GM11168 (cell line): ENCODE measurements around the gene RAB9A.
"Not testable (repeated sequence)": the region's sequence is repeated elsewhere in the genome, so short reads cannot be mapped to it uniquely, and the experiment has no call there.

Experiments used
- in situ Hi-C: fragments of 300-500 bp; cut with MboI; formaldehyde crosslinking; loops from one replicate; pipeline ENCODE4 v1.12.0; 2022; ENCODE audit warnings: low sequenced_read_pairs; ENCODE audit not compliant: unreplicated experiment

RAB9A gene

DNA sequence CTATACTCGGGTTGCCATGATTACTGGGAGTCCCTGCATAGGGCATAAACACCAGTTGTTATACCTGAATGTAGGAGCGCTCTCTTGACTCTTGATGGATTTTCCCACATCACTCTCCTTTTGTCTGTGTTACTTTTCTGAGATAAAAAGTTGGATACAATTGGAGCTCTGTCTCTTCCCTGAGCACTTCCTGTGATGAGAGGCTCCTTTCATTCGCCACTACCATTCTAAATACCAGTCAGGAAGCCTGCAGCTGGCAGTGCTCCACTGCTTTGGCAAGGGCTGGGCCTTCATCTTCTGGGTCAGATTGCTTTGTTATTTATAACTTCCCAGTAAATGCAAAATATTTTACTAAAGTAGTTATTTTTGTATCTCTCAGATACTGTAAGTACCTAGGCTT lies 22.1 kb upstream of the RAB9A start:
- in situ Hi-C loops: loop anchor here (10.0 kb wide), 1 partner anchor 368 kb away; no protein-coding TSS in a partner anchor

DNA sequence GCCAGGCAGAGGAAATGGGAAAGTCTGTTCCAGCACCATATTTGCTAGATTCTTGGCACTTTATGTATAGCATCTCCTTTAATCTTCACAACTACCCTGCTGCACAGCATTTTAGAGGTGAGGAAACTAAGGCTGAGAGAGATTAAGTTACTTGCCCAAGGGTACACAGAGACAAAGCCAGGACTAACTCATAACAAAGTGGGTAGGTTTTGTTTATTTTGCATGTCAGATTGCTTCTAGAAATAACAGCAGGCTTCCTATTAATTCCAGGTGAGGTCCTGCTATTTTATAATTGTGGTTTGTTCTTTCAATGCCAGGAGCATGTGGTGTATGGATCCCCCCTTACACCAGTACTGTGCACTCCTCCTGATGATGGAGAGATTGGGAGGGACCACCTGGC lies 21.0 kb upstream of the RAB9A start:
- in situ Hi-C loops: loop anchor here (10.0 kb wide), 1 partner anchor 367 kb away; no protein-coding TSS in a partner anchor

GRCh38 chrX:13669246-13669737 lies 19.6 kb upstream of the RAB9A start:
- in situ Hi-C loops: loop anchor here (10.0 kb wide), 1 partner anchor 366 kb away; no protein-coding TSS in a partner anchor

DNA sequence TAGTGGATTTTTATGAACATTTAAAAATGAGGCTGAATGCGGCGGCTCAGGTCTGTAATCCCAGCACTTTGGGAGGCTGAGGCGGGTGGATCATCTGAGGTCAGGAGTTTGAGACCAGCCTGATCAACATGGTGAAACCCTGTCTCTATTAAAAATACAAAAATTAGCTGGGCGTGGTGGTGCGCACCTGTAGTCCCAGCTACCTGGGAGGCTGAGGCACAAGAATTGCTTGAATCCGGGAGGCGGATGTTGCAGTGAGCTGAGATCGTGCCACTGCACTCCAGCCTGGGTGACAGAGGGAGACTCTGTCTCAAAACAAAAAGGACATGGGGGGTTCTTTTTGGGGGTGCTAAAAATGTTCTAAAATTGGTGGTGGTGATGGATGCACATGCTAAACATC lies 19.2 kb upstream of the RAB9A start:
- in situ Hi-C loops: loop anchor here (10.0 kb wide), 1 partner anchor 365 kb away; no protein-coding TSS in a partner anchor

DNA sequence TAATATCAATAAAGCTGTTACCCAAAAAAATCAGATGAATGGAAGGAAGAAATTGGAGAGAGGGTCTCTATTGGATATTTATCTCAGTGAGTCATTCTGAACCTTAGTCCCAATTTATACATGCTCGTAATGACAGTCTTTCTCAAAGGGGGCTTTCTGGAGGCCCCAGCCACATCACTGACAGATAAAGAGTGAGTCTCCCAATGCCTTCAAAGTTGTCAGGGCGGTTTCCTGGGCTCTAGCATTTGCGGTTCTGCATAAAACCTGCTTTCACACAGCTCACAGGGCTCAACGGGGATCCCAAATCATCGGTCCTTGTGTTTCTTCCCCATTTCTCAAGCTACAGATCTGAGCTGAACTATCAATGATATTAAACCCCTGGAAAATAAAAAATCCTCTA lies 18.7 kb upstream of the RAB9A start:
- in situ Hi-C loops: no loop called here

GRCh38 chrX:13673016-13673415 lies 15.9 kb upstream of the RAB9A start:
- in situ Hi-C loops: no loop called here

DNA sequence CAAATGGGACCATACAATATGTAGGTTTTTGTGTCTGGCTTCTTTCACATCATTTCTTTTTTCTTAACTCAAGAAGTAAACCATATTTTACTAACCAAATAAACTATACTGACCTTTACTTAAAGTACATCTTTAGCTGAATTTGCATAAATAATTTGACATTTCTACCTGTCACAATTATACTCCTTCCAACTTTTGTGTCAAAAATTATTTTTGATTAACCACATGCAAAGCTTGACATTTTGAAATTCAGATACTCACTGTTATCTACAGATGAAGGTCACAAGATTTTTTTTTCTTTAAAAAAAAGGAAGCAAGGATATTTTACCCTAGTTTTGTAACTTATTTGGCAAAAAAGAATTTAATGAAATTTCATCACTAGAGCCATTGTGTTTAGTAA lies 12.0 kb upstream of the RAB9A start:
- in situ Hi-C loops: no loop called here

- in situ Hi-C loops: not testable (repeated sequence)
Measured at GRCh38 chrX:13679700-13680099, 9.2 kb upstream of the RAB9A start.

- in situ Hi-C loops: no loop called here
Measured at GRCh38 chrX:13681595-13681994, 7.3 kb upstream of the RAB9A start.

DNA sequence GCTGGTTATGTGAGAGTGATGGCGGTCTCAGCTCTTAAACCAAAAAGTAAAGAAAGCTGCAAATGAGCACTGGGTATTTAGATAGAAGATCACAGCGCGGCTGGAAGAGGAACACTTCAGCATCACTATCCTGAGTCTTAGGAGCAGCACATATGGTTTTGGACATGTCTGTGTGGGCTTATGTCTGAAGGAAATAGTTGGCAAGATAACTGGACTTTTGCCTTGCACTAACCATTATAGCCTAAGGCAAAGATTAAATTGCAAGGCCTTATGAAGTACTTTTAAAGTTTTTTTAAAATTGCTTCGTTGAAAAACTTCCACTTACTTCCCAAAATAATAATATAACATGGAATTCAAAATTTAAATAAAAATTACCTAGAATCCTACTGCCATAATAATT lies 4.6 kb upstream of the RAB9A start:
- in situ Hi-C loops: no loop called here

DNA sequence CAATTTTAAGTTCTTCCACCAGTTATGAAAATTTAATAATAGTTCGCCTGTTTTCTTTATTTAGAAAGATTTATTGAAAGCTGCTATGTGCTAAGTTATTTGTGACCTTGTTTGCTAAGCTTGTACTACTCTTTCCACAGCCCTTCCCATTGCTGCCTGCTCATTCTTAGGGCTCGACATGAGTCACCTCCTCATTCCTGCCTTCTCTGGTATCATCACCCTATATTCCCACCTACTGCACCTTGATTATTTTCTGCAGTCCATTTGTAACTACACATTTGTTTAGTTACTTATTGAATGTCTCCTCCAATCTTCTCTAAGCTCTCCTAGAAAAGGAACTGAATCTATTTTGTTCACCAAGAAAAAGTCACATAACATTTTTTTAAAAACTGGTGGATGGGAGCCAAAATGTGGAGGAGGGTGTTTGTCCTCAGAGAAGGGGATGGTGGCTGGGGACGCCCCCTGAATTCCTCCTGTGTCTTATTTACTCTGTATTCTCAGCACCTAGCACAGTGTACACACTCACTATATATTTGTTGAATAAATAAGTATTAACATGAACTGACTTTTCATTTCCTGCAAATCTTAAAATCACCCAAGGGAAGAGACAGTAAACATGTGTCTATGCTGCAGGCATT lies 3.7 kb upstream of the RAB9A start:
- in situ Hi-C loops: no loop called here

- in situ Hi-C loops: no loop called here
Measured at GRCh38 chrX:13687203-13687602, 1.7 kb upstream of the RAB9A start.

- in situ Hi-C loops: no loop called here
Measured at GRCh38 chrX:13688384-13688957, 457 bp upstream of the RAB9A start.

- in situ Hi-C loops: no loop called here
Measured at GRCh38 chrX:13689741-13690211, 848 bp downstream of the RAB9A start.

GRCh38 chrX:13690836-13691235 lies 1.9 kb downstream of the RAB9A start:
- in situ Hi-C loops: no loop called here

- in situ Hi-C loops: no loop called here
Measured at GRCh38 chrX:13691841-13692371, 3.0 kb downstream of the RAB9A start.

GRCh38 chrX:13692771-13693231 lies 3.9 kb downstream of the RAB9A start:
- in situ Hi-C loops: no loop called here

DNA sequence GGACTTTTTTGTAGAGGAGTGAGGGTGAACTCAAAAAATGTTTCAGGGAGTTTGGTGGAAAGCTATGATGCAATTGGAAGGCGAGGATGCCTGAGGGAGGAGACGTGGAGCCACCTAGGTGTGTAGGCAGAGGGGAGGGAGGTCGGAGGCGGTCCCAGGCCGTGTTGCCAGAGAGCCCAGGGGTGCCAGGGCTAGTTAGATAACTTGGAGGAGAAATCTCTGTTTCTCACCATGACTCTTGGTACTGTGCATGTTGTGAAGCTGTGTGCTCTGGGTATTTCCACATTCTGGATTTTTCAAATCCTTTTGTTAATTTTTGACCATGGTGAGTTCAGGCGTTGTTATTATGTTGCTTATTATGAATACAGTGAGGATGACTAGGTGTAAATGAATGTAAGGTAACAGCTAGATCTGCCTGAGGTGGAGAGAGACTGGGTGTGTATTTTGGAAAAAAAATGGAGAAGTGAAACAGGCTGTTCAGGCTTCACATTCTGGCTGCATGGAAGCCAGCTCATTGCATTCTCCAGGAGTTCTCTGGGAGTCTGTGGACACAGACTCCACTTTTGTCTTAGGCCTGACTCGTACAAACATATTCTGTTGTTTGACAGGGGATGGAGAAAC lies 4.5 kb downstream of the RAB9A start:
- in situ Hi-C loops: no loop called here

- in situ Hi-C loops: no loop called here
Measured at GRCh38 chrX:13694359-13694758, 5.4 kb downstream of the RAB9A start.

DNA sequence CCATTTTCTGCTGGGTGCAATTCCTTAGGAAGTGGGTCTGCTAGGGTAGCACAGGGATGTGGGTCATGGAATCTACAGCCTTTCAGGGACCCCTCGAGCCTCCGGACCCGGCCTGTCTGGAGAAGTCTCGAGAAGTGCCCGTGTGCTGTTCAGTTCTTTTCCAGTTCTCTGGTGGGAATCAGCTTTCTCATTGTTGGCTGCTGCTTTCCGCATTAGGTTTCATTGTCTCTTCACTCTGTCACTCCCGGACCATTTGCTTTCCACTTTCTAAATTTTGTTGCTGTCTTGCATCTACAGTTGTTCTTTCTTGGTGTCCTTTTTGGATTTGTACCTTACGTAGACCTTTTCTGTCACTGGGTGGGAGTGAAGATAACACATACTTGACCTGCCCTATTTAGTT lies 6.1 kb downstream of the RAB9A start:
- in situ Hi-C loops: no loop called here

GRCh38 chrX:13695601-13696115 lies 6.7 kb downstream of the RAB9A start:
- in situ Hi-C loops: no loop called here
